Prostate gland (tissue), 2 donors: ENCODE measurements around the gene GPC5.

Experiments used
- POLR2A ChIP-seq: fragments of 450-650 bp; IDR thresholded peaks from one replicate; pipeline ENCODE4 v1.6.1; 2016; ENCODE audit warnings: antibody characterized with exemption, mild to moderate bottlenecking
- TF ChIP-seq, protein P1 (sequence below), 4 experiments: fragments of 200-600 bp in 2 of 4; fragments of 450-650 bp in 2 of 4; sonication (generic) in 2 of 4; IDR thresholded peaks; 1 replicate in 3 of 4; 2 replicates in 1 of 4; pipeline ENCODE4 v1.5.1; 2016 to 2019; ENCODE audit warnings: antibody characterized with exemption in 4 of 4, mild to moderate bottlenecking in 2 of 4, moderate library complexity in 2 of 4

DNA sequence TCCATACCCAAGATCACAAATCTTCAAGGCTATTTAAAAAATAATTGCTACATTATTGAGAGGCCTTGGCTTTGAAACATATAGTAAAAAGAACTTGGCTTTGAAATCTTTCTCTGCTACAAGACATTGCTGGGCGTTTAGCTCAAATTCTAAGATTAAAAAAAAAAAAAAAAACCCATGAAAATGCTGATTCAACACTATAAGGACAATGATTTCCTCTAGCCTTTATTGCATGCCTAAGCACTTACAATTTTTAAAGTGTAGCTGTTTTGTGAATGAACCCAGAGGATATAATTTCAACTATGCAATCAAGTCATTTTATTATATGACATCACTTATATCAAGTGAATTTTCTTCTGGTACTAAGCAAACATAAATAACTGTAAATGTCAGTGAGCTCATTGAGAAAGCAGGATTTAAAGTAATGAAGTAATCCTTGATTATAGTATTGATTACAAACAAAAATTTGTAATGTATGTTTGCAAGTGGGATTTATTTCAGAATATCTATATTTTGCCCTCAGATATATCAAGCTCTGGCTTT is 1488.2 kb downstream of the GPC5 start:
- TF ChIP-seq, protein P1, sequence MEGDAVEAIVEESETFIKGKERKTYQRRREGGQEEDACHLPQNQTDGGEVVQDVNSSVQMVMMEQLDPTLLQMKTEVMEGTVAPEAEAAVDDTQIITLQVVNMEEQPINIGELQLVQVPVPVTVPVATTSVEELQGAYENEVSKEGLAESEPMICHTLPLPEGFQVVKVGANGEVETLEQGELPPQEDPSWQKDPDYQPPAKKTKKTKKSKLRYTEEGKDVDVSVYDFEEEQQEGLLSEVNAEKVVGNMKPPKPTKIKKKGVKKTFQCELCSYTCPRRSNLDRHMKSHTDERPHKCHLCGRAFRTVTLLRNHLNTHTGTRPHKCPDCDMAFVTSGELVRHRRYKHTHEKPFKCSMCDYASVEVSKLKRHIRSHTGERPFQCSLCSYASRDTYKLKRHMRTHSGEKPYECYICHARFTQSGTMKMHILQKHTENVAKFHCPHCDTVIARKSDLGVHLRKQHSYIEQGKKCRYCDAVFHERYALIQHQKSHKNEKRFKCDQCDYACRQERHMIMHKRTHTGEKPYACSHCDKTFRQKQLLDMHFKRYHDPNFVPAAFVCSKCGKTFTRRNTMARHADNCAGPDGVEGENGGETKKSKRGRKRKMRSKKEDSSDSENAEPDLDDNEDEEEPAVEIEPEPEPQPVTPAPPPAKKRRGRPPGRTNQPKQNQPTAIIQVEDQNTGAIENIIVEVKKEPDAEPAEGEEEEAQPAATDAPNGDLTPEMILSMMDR (IDR thresholded peaks at IDR 0.05): no peak
- no peak for TF ChIP-seq POLR2A
